ENCODE results near the gene MTMR4. TPM values are rescaled to one million over a fixed set of nuclear protein-coding genes. Genes with fewer than 3 reads are reported as not detected.

MTMR4 gene
- polyA plus RNA-seq, 1 of the 3 experiments (the other 2 are of a cell fraction): 23.3 TPM

DNA sequence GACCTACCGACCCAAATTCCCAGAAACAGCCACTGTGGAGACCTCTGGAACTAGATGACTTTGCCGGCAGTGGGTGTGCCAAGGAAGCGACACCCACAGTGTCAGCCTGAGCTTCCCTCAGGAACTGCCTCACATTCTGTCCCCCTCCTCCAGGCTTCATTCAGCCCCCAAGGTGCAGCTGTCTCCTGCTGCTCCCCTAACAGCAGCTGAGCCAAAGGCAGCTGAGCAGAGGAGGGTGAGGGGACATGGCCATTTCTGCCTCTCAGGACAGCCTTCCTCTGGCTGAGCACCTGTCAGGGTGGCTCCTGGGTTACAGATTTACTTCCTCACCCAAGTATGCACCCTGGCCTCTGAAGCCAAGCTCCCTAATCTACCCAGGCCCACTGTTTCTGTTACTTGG lies 22.1 kb upstream of the MTMR4 start:
- Histone ChIP-seq H3K4me1 (ENCODE audit: control insufficient read depth in 1 of 2, insufficient read depth in 2 of 2, low read depth in 1 of 2, low read length in 1 of 2) (peaks cover 5 to 7% of the 10 kb centered on the region in 2 experiments; a peak in 2 of 4 replicates), H3K27ac (ENCODE audit: low read depth in 2 of 2, low read length in 1 of 2) (no peak overlapping the region), H3K4me2 (no peak overlapping the region), H3K4me3 (ENCODE audit: low read depth in 2 of 2, low read length in 1 of 2) (no peak overlapping the region), H3K9me2 (no peaks in the 10 kb centered on the region), H3K79me2 (ENCODE audit: insufficient read depth) (no peaks in the 10 kb centered on the region), H2AFZ (ENCODE audit: low read depth) (no peak overlapping the region), H3K9me3 (no peaks in the 10 kb centered on the region), H3K36me3 (replicated peaks in 1 of 2; ENCODE audit: control insufficient read depth in 1 of 2, insufficient read depth in 2 of 2, low read length in 1 of 2) (no peaks in the 10 kb centered on the region), H4K20me1 (ENCODE audit: insufficient read depth) (no peaks in the 10 kb centered on the region), H3F3A (replicated peaks; ENCODE audit: insufficient read depth) (no peaks in the 10 kb centered on the region), H3K9ac (no peak overlapping the region), H3K27me3 (ENCODE audit: insufficient read depth) (peaks cover 6% of the 10 kb centered on the region; the same call in 1 of the 2 replicates)
- POLR2A ChIA-PET: no interaction called here
- CTCF ChIA-PET: interaction anchor here (0.5 to 10.3 kb wide), 6 partner anchors 8 to 256 kb away, joined by 3 to 112 read pairs (median 8); a partner anchor contains a TSS
- 67% methylated on average over 3 of the region's 3 CpGs for WGBS (ENCODE audit: low lambda C conversion rate)
- DNase-seq: no peak
- TF ChIP-seq RCOR1 (IDR thresholded peaks at IDR 0.05; ENCODE audit: low read length) (no peak), SIN3A (IDR thresholded peaks at IDR 0.05; ENCODE audit: borderline replicate concordance, low read depth, low read length) (no peak), NRF1 (IDR thresholded peaks at IDR 0.05; ENCODE audit: low read depth, low read length) (no peak)

DNA sequence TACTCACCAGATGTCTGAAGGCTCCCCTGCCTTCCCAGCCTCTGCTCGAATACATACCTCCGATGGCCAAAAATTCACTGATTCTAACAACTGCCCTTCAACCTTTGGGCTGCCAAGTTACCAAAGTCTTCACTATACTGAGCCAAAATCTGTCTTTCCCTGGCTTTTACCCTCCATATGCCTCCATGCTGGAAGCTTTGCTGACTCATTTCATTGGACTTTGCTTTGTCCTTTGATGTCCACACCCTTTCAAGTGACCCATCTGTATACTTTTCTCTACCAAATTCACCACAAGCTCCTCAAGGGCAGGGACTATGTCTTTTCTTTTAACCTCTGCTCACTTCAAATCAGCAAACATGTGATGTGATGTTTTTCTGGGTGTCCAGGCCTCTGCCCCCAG lies 21.0 kb upstream of the MTMR4 start:
- H3K9me2 ChIP-seq: no peaks in the 10 kb centered on the region
- CTCF ChIA-PET: interaction anchor here (1.3 to 10.3 kb wide), 5 partner anchors 10 to 52 kb away, joined by 6 to 112 read pairs (median 9); a partner anchor contains a TSS
- no peak overlapping the region for H3K27ac ChIP-seq (ENCODE audit: low read depth in 2 of 2, low read length in 1 of 2)
- WGBS (ENCODE audit: low lambda C conversion rate): 78% methylated on average over 2 of the region's 2 CpGs
- H3K79me2 ChIP-seq (ENCODE audit: insufficient read depth): no peaks in the 10 kb centered on the region
- POLR2A ChIA-PET: no interaction called here
- no peak overlapping the region for H2AFZ ChIP-seq (ENCODE audit: low read depth)
- H3K4me2 ChIP-seq: no peak overlapping the region
- no peaks in the 10 kb centered on the region for H3K9me3 ChIP-seq
- H3K9ac ChIP-seq: no peak overlapping the region
- H4K20me1 ChIP-seq (ENCODE audit: insufficient read depth): no peaks in the 10 kb centered on the region
- DNase-seq: no peak
- peaks cover under 1% of the 10 kb centered on the region; the same call in 1 of the 2 replicates for H3K27me3 ChIP-seq (ENCODE audit: insufficient read depth)
- H3F3A ChIP-seq (replicated peaks; ENCODE audit: insufficient read depth): no peaks in the 10 kb centered on the region
- TF ChIP-seq ELF1 (IDR thresholded peaks at IDR 0.05) (no peak), RFX5 (IDR thresholded peaks at IDR 0.05; ENCODE audit: low read length) (no peak), FOSL2 (IDR thresholded peaks at IDR 0.05; ENCODE audit: borderline replicate concordance, low read depth) (0 out of 2 replicates have a peak, but pooled peaks have one; percentile 10)
- H3K36me3 ChIP-seq (replicated peaks in 1 of 2; ENCODE audit: control insufficient read depth in 1 of 2, insufficient read depth in 2 of 2, low read length in 1 of 2): no peaks in the 10 kb centered on the region
- H3K4me3 ChIP-seq (ENCODE audit: low read depth in 2 of 2, low read length in 1 of 2): no peak overlapping the region
- H3K4me1 ChIP-seq (ENCODE audit: control insufficient read depth in 1 of 2, insufficient read depth in 2 of 2, low read depth in 1 of 2, low read length in 1 of 2): peaks cover 5 to 14% of the 10 kb centered on the region in 2 experiments; a peak in 2 of 4 replicates

DNA sequence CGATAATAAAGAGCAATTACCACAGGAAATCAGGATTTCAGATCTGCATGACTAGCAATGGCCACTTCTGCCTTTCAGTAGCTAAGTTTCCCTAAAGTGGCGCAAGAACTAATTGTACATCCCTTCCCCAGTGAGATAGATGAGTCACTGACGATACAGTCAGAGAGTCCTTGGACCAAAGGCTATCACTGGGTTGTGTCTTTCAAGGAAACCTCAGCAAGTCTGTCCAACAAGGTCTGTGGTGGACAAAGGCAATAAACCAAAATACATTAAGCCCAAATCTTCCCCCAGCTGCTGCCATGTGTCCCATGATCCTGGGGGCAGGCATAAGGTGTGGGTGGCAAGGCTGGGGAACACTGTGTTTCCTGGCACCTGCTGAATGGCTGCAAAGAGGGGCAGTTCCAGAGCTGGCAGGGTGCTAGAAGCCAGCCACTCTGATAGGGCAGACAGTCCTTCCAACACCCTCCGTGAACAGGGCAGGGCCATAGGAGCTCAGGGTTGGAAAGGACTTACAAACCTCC lies 20.5 kb upstream of the MTMR4 start:
- H3K9me2 ChIP-seq: no peaks in the 10 kb centered on the region
- H3K79me2 ChIP-seq (ENCODE audit: insufficient read depth): no peaks in the 10 kb centered on the region
- 60% methylated on average over 4 of the region's 4 CpGs for WGBS (ENCODE audit: low lambda C conversion rate)
- H3K4me1 ChIP-seq (ENCODE audit: control insufficient read depth in 1 of 2, insufficient read depth in 2 of 2, low read depth in 1 of 2, low read length in 1 of 2): peaks cover 5 to 14% of the 10 kb centered on the region in 2 experiments; a peak in 2 of 4 replicates
- H3K4me3 ChIP-seq (ENCODE audit: low read depth in 2 of 2, low read length in 1 of 2): no peak overlapping the region
- no peaks in the 10 kb centered on the region for H3F3A ChIP-seq (replicated peaks; ENCODE audit: insufficient read depth)
- H3K4me2 ChIP-seq: no peak overlapping the region
- H3K36me3 ChIP-seq (replicated peaks in 1 of 2; ENCODE audit: control insufficient read depth in 1 of 2, insufficient read depth in 2 of 2, low read length in 1 of 2): no peaks in the 10 kb centered on the region
- no peak overlapping the region for H2AFZ ChIP-seq (ENCODE audit: low read depth)
- DNase-seq: no peak
- no peaks in the 10 kb centered on the region for H4K20me1 ChIP-seq (ENCODE audit: insufficient read depth)
- H3K27me3 ChIP-seq (ENCODE audit: insufficient read depth): no peaks in the 10 kb centered on the region; the same call in 1 of the 2 replicates
- no peak overlapping the region for H3K9ac ChIP-seq
- no peak overlapping the region for H3K27ac ChIP-seq (ENCODE audit: low read depth in 2 of 2, low read length in 1 of 2)
- POLR2A ChIA-PET: interaction anchor here (1.4 kb wide), 1 partner anchor 21 kb away, joined by 5 read pairs; the partner anchor contains the start of gene MTMR4
- CTCF ChIA-PET: interaction anchor here (0.9 to 10.3 kb wide), 6 partner anchors 10 to 173 kb away, joined by 3 to 112 read pairs (median 8); a partner anchor contains a TSS
- H3K9me3 ChIP-seq: no peaks in the 10 kb centered on the region
- no peak for TF ChIP-seq MXI1 (IDR thresholded peaks at IDR 0.05; ENCODE audit: low read depth, low read length)
- no peak for TF ChIP-seq SIN3A (IDR thresholded peaks at IDR 0.05; ENCODE audit: borderline replicate concordance, low read depth, low read length)
